Measurements from ENCODE around the gene ALKBH8.

ALKBH8 gene

GRCh38 chr11:107457558-107458271 lies 107.8 kb downstream of the ALKBH8 start, which contains the start of gene CWF19L2 (continued):
- peak; percentile 79 for TF ChIP-seq YY1 (tag by site-specific recombination; IDR thresholded peaks at IDR 0.05)
- TF ChIP-seq, protein P1, sequence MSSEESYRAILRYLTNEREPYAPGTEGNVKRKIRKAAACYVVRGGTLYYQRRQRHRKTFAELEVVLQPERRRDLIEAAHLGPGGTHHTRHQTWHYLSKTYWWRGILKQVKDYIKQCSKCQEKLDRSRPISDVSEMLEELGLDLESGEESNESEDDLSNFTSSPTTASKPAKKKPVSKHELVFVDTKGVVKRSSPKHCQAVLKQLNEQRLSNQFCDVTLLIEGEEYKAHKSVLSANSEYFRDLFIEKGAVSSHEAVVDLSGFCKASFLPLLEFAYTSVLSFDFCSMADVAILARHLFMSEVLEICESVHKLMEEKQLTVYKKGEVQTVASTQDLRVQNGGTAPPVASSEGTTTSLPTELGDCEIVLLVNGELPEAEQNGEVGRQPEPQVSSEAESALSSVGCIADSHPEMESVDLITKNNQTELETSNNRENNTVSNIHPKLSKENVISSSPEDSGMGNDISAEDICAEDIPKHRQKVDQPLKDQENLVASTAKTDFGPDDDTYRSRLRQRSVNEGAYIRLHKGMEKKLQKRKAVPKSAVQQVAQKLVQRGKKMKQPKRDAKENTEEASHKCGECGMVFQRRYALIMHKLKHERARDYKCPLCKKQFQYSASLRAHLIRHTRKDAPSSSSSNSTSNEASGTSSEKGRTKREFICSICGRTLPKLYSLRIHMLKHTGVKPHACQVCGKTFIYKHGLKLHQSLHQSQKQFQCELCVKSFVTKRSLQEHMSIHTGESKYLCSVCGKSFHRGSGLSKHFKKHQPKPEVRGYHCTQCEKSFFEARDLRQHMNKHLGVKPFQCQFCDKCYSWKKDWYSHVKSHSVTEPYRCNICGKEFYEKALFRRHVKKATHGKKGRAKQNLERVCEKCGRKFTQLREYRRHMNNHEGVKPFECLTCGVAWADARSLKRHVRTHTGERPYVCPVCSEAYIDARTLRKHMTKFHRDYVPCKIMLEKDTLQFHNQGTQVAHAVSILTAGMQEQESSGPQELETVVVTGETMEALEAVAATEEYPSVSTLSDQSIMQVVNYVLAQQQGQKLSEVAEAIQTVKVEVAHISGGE (tag by site-specific recombination; conservative IDR thresholded peaks at IDR 0.05; ENCODE audit: low read depth) = 0 out of 2 replicates have a peak, but pooled peaks have one; percentile 11
- TF ChIP-seq ZNF501 (tag by site-specific recombination; IDR thresholded peaks at IDR 0.05) = no peak; the same call in 1 of the 2 replicates
- no peak for TF ChIP-seq ZNF274 (IDR thresholded peaks at IDR 0.05; ENCODE audit: low read length)
- TF ChIP-seq ZNF274 (tag by site-specific recombination; IDR thresholded peaks at IDR 0.05; ENCODE audit: borderline replicate concordance) = no peak
- no peak for TF ChIP-seq ZNF843 (tag by site-specific recombination; IDR thresholded peaks at IDR 0.05)
- no peak for TF ChIP-seq ZNF792 (tag by site-specific recombination; IDR thresholded peaks at IDR 0.05)
- TF ChIP-seq ZNF423 (tag by site-specific recombination; IDR thresholded peaks at IDR 0.05) = no peak
- no peak for TF ChIP-seq ZIC2 (tag by site-specific recombination; IDR thresholded peaks at IDR 0.05)
- no peak for TF ChIP-seq ZNF175 (tag by site-specific recombination; IDR thresholded peaks at IDR 0.05)
- no peak for TF ChIP-seq ZNF404 (tag by site-specific recombination; IDR thresholded peaks at IDR 0.05)
- TF ChIP-seq ZSCAN4 (tag by site-specific recombination; IDR thresholded peaks at IDR 0.05) = no peak
- TF ChIP-seq, protein P2, sequence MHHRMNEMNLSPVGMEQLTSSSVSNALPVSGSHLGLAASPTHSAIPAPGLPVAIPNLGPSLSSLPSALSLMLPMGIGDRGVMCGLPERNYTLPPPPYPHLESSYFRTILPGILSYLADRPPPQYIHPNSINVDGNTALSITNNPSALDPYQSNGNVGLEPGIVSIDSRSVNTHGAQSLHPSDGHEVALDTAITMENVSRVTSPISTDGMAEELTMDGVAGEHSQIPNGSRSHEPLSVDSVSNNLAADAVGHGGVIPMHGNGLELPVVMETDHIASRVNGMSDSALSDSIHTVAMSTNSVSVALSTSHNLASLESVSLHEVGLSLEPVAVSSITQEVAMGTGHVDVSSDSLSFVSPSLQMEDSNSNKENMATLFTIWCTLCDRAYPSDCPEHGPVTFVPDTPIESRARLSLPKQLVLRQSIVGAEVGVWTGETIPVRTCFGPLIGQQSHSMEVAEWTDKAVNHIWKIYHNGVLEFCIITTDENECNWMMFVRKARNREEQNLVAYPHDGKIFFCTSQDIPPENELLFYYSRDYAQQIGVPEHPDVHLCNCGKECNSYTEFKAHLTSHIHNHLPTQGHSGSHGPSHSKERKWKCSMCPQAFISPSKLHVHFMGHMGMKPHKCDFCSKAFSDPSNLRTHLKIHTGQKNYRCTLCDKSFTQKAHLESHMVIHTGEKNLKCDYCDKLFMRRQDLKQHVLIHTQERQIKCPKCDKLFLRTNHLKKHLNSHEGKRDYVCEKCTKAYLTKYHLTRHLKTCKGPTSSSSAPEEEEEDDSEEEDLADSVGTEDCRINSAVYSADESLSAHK (tag by site-specific recombination; IDR thresholded peaks at IDR 0.05) = no peak
- TF ChIP-seq, protein P3, sequence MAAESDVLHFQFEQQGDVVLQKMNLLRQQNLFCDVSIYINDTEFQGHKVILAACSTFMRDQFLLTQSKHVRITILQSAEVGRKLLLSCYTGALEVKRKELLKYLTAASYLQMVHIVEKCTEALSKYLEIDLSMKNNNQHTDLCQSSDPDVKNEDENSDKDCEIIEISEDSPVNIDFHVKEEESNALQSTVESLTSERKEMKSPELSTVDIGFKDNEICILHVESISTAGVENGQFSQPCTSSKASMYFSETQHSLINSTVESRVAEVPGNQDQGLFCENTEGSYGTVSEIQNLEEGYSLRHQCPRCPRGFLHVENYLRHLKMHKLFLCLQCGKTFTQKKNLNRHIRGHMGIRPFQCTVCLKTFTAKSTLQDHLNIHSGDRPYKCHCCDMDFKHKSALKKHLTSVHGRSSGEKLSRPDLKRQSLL (tag by site-specific recombination; IDR thresholded peaks at IDR 0.05) = no peak
- no peak for TF ChIP-seq ZNF654 (tag by site-specific recombination; IDR thresholded peaks at IDR 0.05; ENCODE audit: low read depth)
- no peak for TF ChIP-seq PRDM6 (tag by site-specific recombination; IDR thresholded peaks at IDR 0.05)
- TF ChIP-seq, protein P4, sequence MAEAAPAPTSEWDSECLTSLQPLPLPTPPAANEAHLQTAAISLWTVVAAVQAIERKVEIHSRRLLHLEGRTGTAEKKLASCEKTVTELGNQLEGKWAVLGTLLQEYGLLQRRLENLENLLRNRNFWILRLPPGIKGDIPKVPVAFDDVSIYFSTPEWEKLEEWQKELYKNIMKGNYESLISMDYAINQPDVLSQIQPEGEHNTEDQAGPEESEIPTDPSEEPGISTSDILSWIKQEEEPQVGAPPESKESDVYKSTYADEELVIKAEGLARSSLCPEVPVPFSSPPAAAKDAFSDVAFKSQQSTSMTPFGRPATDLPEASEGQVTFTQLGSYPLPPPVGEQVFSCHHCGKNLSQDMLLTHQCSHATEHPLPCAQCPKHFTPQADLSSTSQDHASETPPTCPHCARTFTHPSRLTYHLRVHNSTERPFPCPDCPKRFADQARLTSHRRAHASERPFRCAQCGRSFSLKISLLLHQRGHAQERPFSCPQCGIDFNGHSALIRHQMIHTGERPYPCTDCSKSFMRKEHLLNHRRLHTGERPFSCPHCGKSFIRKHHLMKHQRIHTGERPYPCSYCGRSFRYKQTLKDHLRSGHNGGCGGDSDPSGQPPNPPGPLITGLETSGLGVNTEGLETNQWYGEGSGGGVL (tag by site-specific recombination; IDR thresholded peaks at IDR 0.05) = no peak
- no peak for TF ChIP-seq ZNF571 (tag by site-specific recombination; IDR thresholded peaks at IDR 0.05)
- no peak for TF ChIP-seq ZNF394 (tag by site-specific recombination; IDR thresholded peaks at IDR 0.05; ENCODE audit: borderline replicate concordance)
- TF ChIP-seq ZNF560 (tag by site-specific recombination; IDR thresholded peaks at IDR 0.05; ENCODE audit: borderline replicate concordance) = no peak
- no peak for TF ChIP-seq ZNF426 (tag by site-specific recombination; IDR thresholded peaks at IDR 0.05)
- TF ChIP-seq, protein P5, sequence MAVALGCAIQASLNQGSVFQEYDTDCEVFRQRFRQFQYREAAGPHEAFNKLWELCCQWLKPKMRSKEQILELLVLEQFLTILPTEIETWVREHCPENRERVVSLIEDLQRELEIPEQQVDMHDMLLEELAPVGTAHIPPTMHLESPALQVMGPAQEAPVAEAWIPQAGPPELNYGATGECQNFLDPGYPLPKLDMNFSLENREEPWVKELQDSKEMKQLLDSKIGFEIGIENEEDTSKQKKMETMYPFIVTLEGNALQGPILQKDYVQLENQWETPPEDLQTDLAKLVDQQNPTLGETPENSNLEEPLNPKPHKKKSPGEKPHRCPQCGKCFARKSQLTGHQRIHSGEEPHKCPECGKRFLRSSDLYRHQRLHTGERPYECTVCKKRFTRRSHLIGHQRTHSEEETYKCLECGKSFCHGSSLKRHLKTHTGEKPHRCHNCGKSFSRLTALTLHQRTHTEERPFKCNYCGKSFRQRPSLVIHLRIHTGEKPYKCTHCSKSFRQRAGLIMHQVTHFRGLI (tag by site-specific recombination; IDR thresholded peaks at IDR 0.05) = no peak
- TF ChIP-seq ZBTB48 (tag by site-specific recombination; IDR thresholded peaks at IDR 0.05) = peak; percentile 62; the same call in 1 of the 2 replicates
- no peak for TF ChIP-seq ZNF600 (tag by site-specific recombination; IDR thresholded peaks at IDR 0.05)
- no peak for TF ChIP-seq ZNF292 (tag by site-specific recombination; IDR thresholded peaks at IDR 0.05; ENCODE audit: borderline replicate concordance, low read depth)
- no peak for TF ChIP-seq ZNF248 (tag by site-specific recombination; IDR thresholded peaks at IDR 0.05)

All from HEK293 (cell line).